A673 (cell line): ENCODE results near the gene KCTD21.

Experiments
- CTCF ChIP-seq: fragments of 300-800, 200-600 bp; sonication (generic); conservative IDR thresholded peaks from 2 replicates; pipeline ENCODE4 v1.5.1; 2017; ENCODE audit warnings: low read depth, mild to moderate bottlenecking, antibody characterized with exemption, low read length, moderate library complexity, mixed read lengths
- EZH2 ChIP-seq: fragments of 200-600 bp; sonication (generic); IDR thresholded peaks from 2 replicates; pipeline ENCODE4 v1.6.1; 2017; ENCODE audit warnings: borderline replicate concordance, low read depth, mild to moderate bottlenecking, mixed read lengths, antibody characterized with exemption, low read length; ENCODE audit not compliant: poor library complexity, severe bottlenecking

GRCh38 chr11:78150754-78151153 is 37.7 kb downstream of the KCTD21 start:
- TF ChIP-seq CTCF: no peak
- no peak for TF ChIP-seq EZH2
